Tibial artery (tissue), 4 donors: ENCODE data around the gene MAPKAPK3.

Experiments used
- DNase-seq, 2 donors: peaks; one replicate each; pipeline ENCODE4 v3.0.0-alpha.2; 2019
- H3K27ac ChIP-seq, 2 donors: fragments of 200-600 bp; sonication (generic) in 1 of 2; 1 replicate in 1 of 2; 2 replicates in 1 of 2; pipeline ENCODE4 v1.5.1; 2018 to 2019; ENCODE audit warnings: mild to moderate bottlenecking in 1 of 2
- H3K27me3 ChIP-seq, 2 donors: fragments of 200-600 bp; sonication (generic) in 1 of 2; one replicate each; pipeline versions ENCODE4 v1.5.1 to v1.6.0; 2016 to 2019
- H3K36me3 ChIP-seq, 3 donors: fragments of 200-600 bp; sonication (generic) in 2 of 3; one replicate each; pipeline ENCODE4 v1.5.1; 2016 to 2019; ENCODE audit warnings: mild to moderate bottlenecking in 2 of 3
- H3K4me1 ChIP-seq, 4 donors: fragments of 200-600 bp; sonication (generic) in 2 of 4; 1 replicate in 3 of 4; 2 replicates in 1 of 4; pipeline ENCODE4 v1.5.1; 2016 to 2019
- H3K4me3 ChIP-seq, 2 donors: fragments of 200-600 bp; sonication (generic) in 1 of 2; 1 replicate in 1 of 2; 2 replicates in 1 of 2; pipeline ENCODE4 v1.5.1; 2018 to 2019; ENCODE audit warnings: mild to moderate bottlenecking in 2 of 2
- H3K9me3 ChIP-seq, 3 donors: fragments of 200-600 bp; sonication (generic) in 1 of 3; one replicate each; pipeline ENCODE4 v1.5.1; 2016 to 2019
- CTCF ChIP-seq, 2 experiments: fragments of 200-600 bp in 1 of 2; fragments of 450-650 bp in 1 of 2; IDR thresholded peaks; one replicate each; pipeline ENCODE4 v1.5.1; 2017 to 2019; ENCODE audit warnings: antibody characterized with exemption in 2 of 2, mild to moderate bottlenecking in 1 of 2, moderate library complexity in 1 of 2
- intact Hi-C: fragments of 100-400 bp; cut with DNase I; formaldehyde crosslinking; loops from one replicate; pipeline ENCODE4 v1.15.0; 2023; ENCODE audit warnings: low total_unique reads

Gene MAPKAPK3

GRCh38 chr3:50652709-50653108 lies 35.8 kb downstream of the MAPKAPK3 start:
- peak in 1 of 2 experiments; percentile 18 for TF ChIP-seq CTCF (IDR thresholded peaks at IDR 0.05)
- Histone ChIP-seq H3K27me3 (no peaks in the 10 kb centered on the region), H3K27ac (no peak overlapping the region), H3K4me3 (no peak overlapping the region), H3K36me3 (peaks cover 0 to 6% (median 5%) of the 10 kb centered on the region in 3 donors), H3K9me3 (no peaks in the 10 kb centered on the region), H3K4me1 (peaks cover 0 to 18% (median 8%) of the 10 kb centered on the region in 4 donors)
- no peak for DNase-seq
- intact Hi-C loops: no loop called here

GRCh38 chr3:50653937-50654595 lies 37.1 kb downstream of the MAPKAPK3 start:
- Histone ChIP-seq H3K27me3 (no peaks in the 10 kb centered on the region), H3K4me3 (no peak overlapping the region), H3K27ac (no peak overlapping the region), H3K4me1 (peaks cover 0 to 8% (median 4%) of the 10 kb centered on the region in 4 donors), H3K36me3 (peaks cover 0 to 3% (median 0%) of the 10 kb centered on the region in 3 donors), H3K9me3 (no peaks in the 10 kb centered on the region)
- intact Hi-C loops: no loop called here
- no peak for DNase-seq
- TF ChIP-seq CTCF (IDR thresholded peaks at IDR 0.05): no peak

GRCh38 chr3:50655009-50655830 lies 38.3 kb downstream of the MAPKAPK3 start:
- no peaks in the 10 kb centered on the region for H3K4me1 ChIP-seq
- peak in 1 of 2 donors; percentile 38 for DNase-seq
- intact Hi-C loops: no loop called here
- TF ChIP-seq CTCF (IDR thresholded peaks at IDR 0.05): no peak
- no peaks in the 10 kb centered on the region for H3K27me3 ChIP-seq
- H3K27ac ChIP-seq: no peak overlapping the region
- H3K9me3 ChIP-seq: no peaks in the 10 kb centered on the region
- H3K4me3 ChIP-seq: no peak overlapping the region
- no peaks in the 10 kb centered on the region for H3K36me3 ChIP-seq

- DNase-seq: peak in 1 of 2 donors; percentile 25
- H3K36me3 ChIP-seq: no peaks in the 10 kb centered on the region
- H3K4me1 ChIP-seq: no peaks in the 10 kb centered on the region
- H3K27ac ChIP-seq: no peak overlapping the region
- intact Hi-C loops: no loop called here
- H3K4me3 ChIP-seq: no peak overlapping the region
- no peaks in the 10 kb centered on the region for H3K9me3 ChIP-seq
- no peak for TF ChIP-seq CTCF (IDR thresholded peaks at IDR 0.05)
- no peaks in the 10 kb centered on the region for H3K27me3 ChIP-seq
These were observed 39.7 kb downstream of the MAPKAPK3 start for GRCh38 chr3:50656417-50657195.

GRCh38 chr3:50657407-50657806 lies 40.5 kb downstream of the MAPKAPK3 start:
- no peaks in the 10 kb centered on the region for H3K4me1 ChIP-seq
- no peak for TF ChIP-seq CTCF (IDR thresholded peaks at IDR 0.05)
- no peaks in the 10 kb centered on the region for H3K36me3 ChIP-seq
- intact Hi-C loops: no loop called here
- no peaks in the 10 kb centered on the region for H3K9me3 ChIP-seq
- H3K27me3 ChIP-seq: no peaks in the 10 kb centered on the region
- peak in 1 of 2 donors; percentile 20 for DNase-seq
- H3K27ac ChIP-seq: no peak overlapping the region
- no peak overlapping the region for H3K4me3 ChIP-seq
